Keratinocyte (primary cell): ENCODE measurements around the gene RBM26.

Experiments used
- CTCF ChIP-seq, 3 experiments: IDR thresholded peaks in 1 of 3; conservative IDR thresholded peaks in 1 of 3; optimal IDR thresholded peaks in 1 of 3; 2 replicates in 2 of 3; 3 replicates in 1 of 3; pipeline versions ENCODE3 to v1.5.1; 2011; ENCODE audit warnings: low read length in 3 of 3, mild to moderate bottlenecking in 3 of 3, moderate library complexity in 2 of 3, control low read depth in 1 of 3, inconsistent platforms in 1 of 3; ENCODE audit not compliant: insufficient read depth in 2 of 3; ENCODE audit errors: extremely low read depth in 1 of 3
- EZH2 ChIP-seq: IDR thresholded peaks from one replicate; pipeline ENCODE4 v1.6.1; 2012; ENCODE audit warnings: inconsistent platforms, mild to moderate bottlenecking, low read length, moderate library complexity

- TF ChIP-seq EZH2: no peak
- no peak for TF ChIP-seq CTCF (optimal IDR thresholded peaks at IDR 0.05 in 1 of 3, IDR thresholded peaks at IDR 0.05 in 1 of 3, conservative IDR thresholded peaks at IDR 0.05 in 1 of 3; ENCODE audit: extremely low read depth in 1 of 3, insufficient read depth in 2 of 3, low read length in 3 of 3)
These were observed 46.0 kb downstream of the RBM26 start for GRCh38 chr13:79360095-79360494.
